ENCODE data around the gene TMEM229A.
"Not testable (repeated sequence)": the region's sequence is repeated elsewhere in the genome, so short reads cannot be mapped to it uniquely, and the experiment has no call there.

TMEM229A gene

GRCh38 chr7:124033095-124033806 lies 384 bp upstream of the TMEM229A start:
- DNase-seq (ENCODE audit: low read depth in 2 of 3, low spot score in 1 of 3) = no peak

GRCh38 chr7:124031919-124032318 lies 948 bp downstream of the TMEM229A start:
- no peak for DNase-seq (ENCODE audit: low read depth in 2 of 3, low spot score in 1 of 3)

- DNase-seq (ENCODE audit: low read depth in 2 of 3, low spot score in 1 of 3) = no peak
These were observed 1.5 kb downstream of the TMEM229A start for GRCh38 chr7:124031406-124031805.

- no peak for DNase-seq (ENCODE audit: low read depth in 2 of 3, low spot score in 1 of 3)
These were observed 1.9 kb downstream of the TMEM229A start for GRCh38 chr7:124030964-124031363.

- DNase-seq (ENCODE audit: low read depth in 2 of 3, low spot score in 1 of 3) = no peak
These were observed 3.3 kb downstream of the TMEM229A start for GRCh38 chr7:124029396-124030188.

GRCh38 chr7:124027236-124027635 lies 5.6 kb downstream of the TMEM229A start:
- DNase-seq (ENCODE audit: low read depth in 2 of 3, low spot score in 1 of 3) = no peak

GRCh38 chr7:124024329-124024728 lies 8.5 kb downstream of the TMEM229A start:
- not testable (repeated sequence) for DNase-seq (ENCODE audit: low read depth in 2 of 3, low spot score in 1 of 3)

GRCh38 chr7:124022551-124022950 lies 10.3 kb downstream of the TMEM229A start:
- no peak for DNase-seq (ENCODE audit: low read depth in 2 of 3, low spot score in 1 of 3)

GRCh38 chr7:124020060-124020459 lies 12.8 kb downstream of the TMEM229A start:
- no peak for DNase-seq (ENCODE audit: low read depth in 2 of 3, low spot score in 1 of 3)

GRCh38 chr7:124013306-124013705 lies 19.6 kb downstream of the TMEM229A start:
- DNase-seq (ENCODE audit: low read depth in 2 of 3, low spot score in 1 of 3) = no peak

- no peak for DNase-seq (ENCODE audit: low read depth in 2 of 3, low spot score in 1 of 3)
These were observed 20.0 kb downstream of the TMEM229A start for GRCh38 chr7:124012864-124013263.

GRCh38 chr7:124009321-124009720 lies 23.5 kb downstream of the TMEM229A start:
- no peak for DNase-seq (ENCODE audit: low read depth in 2 of 3, low spot score in 1 of 3)

GRCh38 chr7:124008296-124008695 lies 24.6 kb downstream of the TMEM229A start:
- not testable (repeated sequence) for DNase-seq (ENCODE audit: low read depth in 2 of 3, low spot score in 1 of 3)

GRCh38 chr7:123999703-124000102 lies 33.2 kb downstream of the TMEM229A start:
- no peak for DNase-seq (ENCODE audit: low read depth in 2 of 3, low spot score in 1 of 3)

GRCh38 chr7:123998921-123999320 lies 33.9 kb downstream of the TMEM229A start:
- no peak for DNase-seq (ENCODE audit: low read depth in 2 of 3, low spot score in 1 of 3)

GRCh38 chr7:123996327-123996625 lies 36.6 kb downstream of the TMEM229A start:
- DNase-seq (ENCODE audit: low read depth in 2 of 3, low spot score in 1 of 3) = no peak

GRCh38 chr7:123995617-123996326 lies 37.1 kb downstream of the TMEM229A start:
- DNase-seq (ENCODE audit: low read depth in 2 of 3, low spot score in 1 of 3) = no peak

- no peak for DNase-seq (ENCODE audit: low read depth in 2 of 3, low spot score in 1 of 3)
These were observed 38.4 kb downstream of the TMEM229A start for GRCh38 chr7:123994449-123994848.

- no peak for DNase-seq (ENCODE audit: low read depth in 2 of 3, low spot score in 1 of 3)
These were observed 38.9 kb downstream of the TMEM229A start for GRCh38 chr7:123993996-123994395.

GRCh38 chr7:123992913-123993518 lies 39.9 kb downstream of the TMEM229A start:
- DNase-seq (ENCODE audit: low read depth in 2 of 3, low spot score in 1 of 3) = no peak

- no peak for DNase-seq (ENCODE audit: low read depth in 2 of 3, low spot score in 1 of 3)
These were observed 45.4 kb downstream of the TMEM229A start for GRCh38 chr7:123987445-123987844.
